Ishikawa (cell line): ENCODE data around the gene RAB6B.

Experiments
- CEBPB ChIP-seq: IDR thresholded peaks from 2 replicates; pipeline ENCODE4 v1.6.1; 2012
- CREB1 ChIP-seq: IDR thresholded peaks from 2 replicates; pipeline ENCODE4 v1.6.1; 2012; ENCODE audit warnings: low read depth
- EGR1 ChIP-seq: IDR thresholded peaks from 2 replicates; pipeline ENCODE4 v1.6.1; 2012
- EP300 ChIP-seq: IDR thresholded peaks from 2 replicates; pipeline ENCODE4 v1.6.1; 2012; ENCODE audit warnings: borderline replicate concordance
- FOXM1 ChIP-seq: IDR thresholded peaks from 2 replicates; pipeline ENCODE4 v1.6.1; 2012; ENCODE audit warnings: low read depth, borderline replicate concordance
- NFIC ChIP-seq: IDR thresholded peaks from 2 replicates; pipeline ENCODE4 v1.6.1; 2012
- RAD21 ChIP-seq: IDR thresholded peaks from 2 replicates; pipeline ENCODE4 v1.6.1; 2012; ENCODE audit warnings: low read depth
- REST ChIP-seq: IDR thresholded peaks from 2 replicates; pipeline ENCODE4 v1.6.1; 2012; ENCODE audit warnings: low read depth, mild to moderate bottlenecking
- TAF1 ChIP-seq: IDR thresholded peaks from 2 replicates; pipeline ENCODE4 v1.6.1; 2012; ENCODE audit warnings: low read depth, mild to moderate bottlenecking
- TCF12 ChIP-seq: IDR thresholded peaks from 2 replicates; pipeline ENCODE4 v1.6.1; 2012; ENCODE audit warnings: low read depth
- TEAD4 ChIP-seq: IDR thresholded peaks from 2 replicates; pipeline ENCODE4 v1.6.1; 2012
- USF1 ChIP-seq: IDR thresholded peaks from 2 replicates; pipeline ENCODE4 v1.6.1; 2012
- YY1 ChIP-seq: IDR thresholded peaks from 2 replicates; pipeline ENCODE4 v1.6.1; 2012; ENCODE audit warnings: low read depth
- ZBTB7A ChIP-seq: IDR thresholded peaks from 2 replicates; pipeline ENCODE4 v1.6.1; 2012; ENCODE audit warnings: low read depth
- TF ChIP-seq, protein P1 (sequence below): IDR thresholded peaks from 2 replicates; pipeline ENCODE4 v1.6.1; 2012

Gene RAB6B

DNA sequence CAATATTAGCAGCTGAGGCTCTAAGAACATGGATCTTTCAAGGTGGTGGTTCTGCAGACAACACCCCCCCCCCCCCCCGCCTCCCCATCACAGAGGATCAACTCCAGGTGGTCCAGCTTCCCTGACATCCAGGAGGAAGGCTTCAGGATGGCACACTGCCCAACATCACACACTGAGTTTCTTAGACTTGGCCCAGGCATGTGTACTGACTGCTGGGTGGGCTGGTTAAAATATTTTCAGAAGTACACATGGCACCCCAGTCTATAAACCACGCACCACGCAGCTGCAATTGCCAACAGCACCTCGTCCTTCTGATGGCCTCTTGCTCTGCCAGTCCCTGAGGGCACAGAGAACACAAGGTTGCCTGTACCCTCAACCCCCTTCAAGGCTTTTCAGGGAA, 68.0 kb downstream of the RAB6B start:
- TF ChIP-seq EGR1 (no peak), EP300 (no peak), REST (no peak), CEBPB (no peak), NFIC (no peak), YY1 (no peak), ZBTB7A (no peak), RAD21 (no peak), CREB1 (no peak)
- TF ChIP-seq, protein P1, sequence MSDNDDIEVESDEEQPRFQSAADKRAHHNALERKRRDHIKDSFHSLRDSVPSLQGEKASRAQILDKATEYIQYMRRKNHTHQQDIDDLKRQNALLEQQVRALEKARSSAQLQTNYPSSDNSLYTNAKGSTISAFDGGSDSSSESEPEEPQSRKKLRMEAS: no peak

- TF ChIP-seq EGR1: no peak
- TF ChIP-seq TCF12: no peak
- no peak for TF ChIP-seq ZBTB7A
- no peak for TF ChIP-seq CEBPB
- TF ChIP-seq, protein P1: no peak
- no peak for TF ChIP-seq CREB1
- no peak for TF ChIP-seq TAF1
These were observed 68.5 kb downstream of the RAB6B start for GRCh38 chr3:133827136-133827535.

- TF ChIP-seq REST (no peak), RAD21 (no peak), EP300 (no peak), ZBTB7A (no peak), EGR1 (no peak), TAF1 (no peak), TEAD4 (no peak), FOXM1 (no peak), CEBPB (no peak), TCF12 (no peak), NFIC (no peak), YY1 (no peak), CREB1 (no peak), USF1 (no peak)
- TF ChIP-seq, protein P1: no peak
These were observed 69.5 kb downstream of the RAB6B start for GRCh38 chr3:133825969-133826727.

GRCh38 chr3:133824961-133825485, 70.7 kb downstream of the RAB6B start:
- TF ChIP-seq CREB1 (no peak), TCF12 (no peak), ZBTB7A (no peak), RAD21 (no peak), NFIC (no peak)
- TF ChIP-seq, protein P1: no peak

DNA sequence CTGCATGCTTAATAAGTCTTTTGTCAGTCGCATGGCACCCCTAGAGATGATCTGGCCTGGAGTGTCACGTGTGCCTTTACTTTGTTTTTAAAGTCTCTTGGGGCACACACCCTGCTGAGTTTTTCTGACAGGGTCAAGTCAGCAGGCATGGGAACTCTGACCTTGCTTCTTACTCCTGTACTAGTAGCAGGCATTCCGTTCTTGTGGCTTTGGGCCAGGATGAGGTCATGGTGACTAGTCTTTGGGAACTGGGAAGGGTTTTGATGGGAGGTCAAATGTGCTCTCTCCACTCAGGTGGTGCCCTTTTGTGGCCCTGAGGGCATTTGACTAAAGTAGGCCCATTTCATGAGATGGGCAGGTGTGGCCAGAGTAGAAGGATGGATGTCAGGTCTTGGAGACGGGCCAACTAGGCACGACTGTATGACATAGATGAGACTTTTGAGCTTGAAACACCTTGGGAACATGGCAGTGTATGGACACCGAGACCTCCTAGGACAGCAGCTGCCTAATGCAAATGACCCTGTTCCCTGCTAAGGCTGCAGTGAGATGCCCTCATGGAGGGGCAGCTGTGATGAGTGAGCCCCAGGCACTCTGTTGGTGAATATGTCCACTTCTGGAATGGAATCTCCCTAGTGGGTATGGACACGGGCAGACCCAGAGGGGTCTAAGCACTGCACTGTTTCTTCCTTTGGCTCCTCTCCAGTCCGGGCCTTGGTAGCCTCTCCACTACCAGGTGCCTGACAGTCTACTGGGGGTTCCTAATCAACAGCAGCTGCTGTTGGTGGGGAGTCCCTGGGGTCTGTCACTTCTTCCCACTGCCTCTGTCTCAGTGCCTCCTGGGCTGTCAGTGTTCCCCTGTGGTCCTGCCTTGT, 73.7 kb downstream of the RAB6B start:
- TF ChIP-seq ZBTB7A (no peak), FOXM1 (no peak), CEBPB (no peak), EGR1 (no peak), REST (no peak), TAF1 (no peak), TCF12 (no peak), CREB1 (no peak), USF1 (peak; percentile 70), NFIC (peak; percentile 91), EP300 (0 out of 2 replicates have a peak, but pooled peaks have one; percentile 18), RAD21 (peak; percentile 83), YY1 (no peak), TEAD4 (0 out of 2 replicates have a peak, but pooled peaks have one; percentile 27)
- TF ChIP-seq, protein P1: peak; percentile 63
